Islet precursor cell (in vitro differentiated cells): ENCODE results near the gene ASS1.
"Not testable (repeated sequence)": the region's sequence is repeated elsewhere in the genome, so short reads cannot be mapped to it uniquely, and the experiment has no call there.

Source experiments
- DNase-seq: peaks from one replicate; pipeline ENCODE4 v3.0.0-alpha.2; 2018

ASS1 gene

GRCh38 chr9:130444565-130445221 lies at the start of gene ASS1:
ASS1 (plus strand) TSS chr9:130444961; CDS start chr9:130452229, 7,268 bp downstream.
- peak; percentile 88 for DNase-seq

GRCh38 chr9:130395810-130396435 lies 48.8 kb upstream of the ASS1 start:
- no peak for DNase-seq

GRCh38 chr9:130396581-130396980 lies 48.2 kb upstream of the ASS1 start:
- no peak for DNase-seq

- DNase-seq = no peak
Measured at GRCh38 chr9:130398487-130399240, 46.1 kb upstream of the ASS1 start.

- peak; percentile 83 for DNase-seq
Measured at GRCh38 chr9:130399768-130400167, 45.0 kb upstream of the ASS1 start.

DNA sequence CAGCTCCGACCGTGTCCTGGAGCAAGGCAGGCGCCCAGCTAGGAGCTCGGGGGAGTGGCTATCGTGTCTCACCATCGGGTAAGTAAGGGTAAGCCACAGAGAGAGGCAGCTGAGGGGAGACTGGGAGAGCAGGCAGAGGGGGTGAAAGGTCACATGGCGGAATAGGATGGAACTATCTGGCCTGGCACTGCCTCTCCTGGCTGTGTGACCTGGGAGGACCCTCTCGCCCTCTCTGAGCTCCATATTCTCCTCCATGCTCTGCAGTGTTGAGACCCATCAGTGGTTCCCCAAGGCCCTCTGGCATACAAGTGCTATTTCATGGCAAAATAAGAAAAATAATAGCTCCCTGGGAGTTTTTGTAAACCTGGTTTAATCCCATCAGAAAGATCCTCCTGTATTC lies 43.9 kb upstream of the ASS1 start:
- no peak for DNase-seq

GRCh38 chr9:130401742-130402141 lies 43.0 kb upstream of the ASS1 start:
- DNase-seq = not testable (repeated sequence)

GRCh38 chr9:130402243-130402642 lies 42.5 kb upstream of the ASS1 start:
- no peak for DNase-seq

GRCh38 chr9:130402645-130403440 lies 41.9 kb upstream of the ASS1 start:
- no peak for DNase-seq

GRCh38 chr9:130405657-130406257 lies 39.0 kb upstream of the ASS1 start:
- DNase-seq = no peak

DNA sequence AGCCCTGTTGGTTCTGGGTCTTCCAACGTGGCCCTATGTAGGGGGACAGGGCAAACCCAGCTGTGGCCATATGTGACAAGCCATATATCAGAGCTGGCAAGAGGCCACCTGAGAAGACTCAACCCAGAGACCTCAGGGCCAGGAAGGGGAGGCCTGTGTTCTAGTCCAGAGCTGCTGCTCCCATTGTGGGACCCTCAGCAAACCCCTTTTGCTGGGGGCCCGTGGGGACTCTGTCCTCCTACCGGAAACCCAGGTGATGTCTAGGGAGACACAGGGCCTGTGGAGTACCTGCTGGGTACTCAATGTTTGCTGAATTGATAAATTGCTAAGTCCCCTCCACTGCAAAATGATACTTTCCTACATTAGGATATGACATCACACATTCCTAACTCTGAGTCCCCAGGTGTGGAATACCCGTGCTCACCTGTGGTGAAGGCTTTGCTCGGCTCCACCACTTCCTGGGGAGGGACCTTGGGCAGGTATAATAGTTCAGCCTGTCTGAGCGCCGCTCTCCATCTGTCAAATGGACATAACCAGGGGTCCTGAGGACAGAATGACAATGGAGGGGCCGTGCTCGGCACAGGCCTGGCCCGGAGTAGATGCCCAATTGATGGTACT lies 38.4 kb upstream of the ASS1 start:
- no peak for DNase-seq

GRCh38 chr9:130407916-130408663 lies 36.7 kb upstream of the ASS1 start:
- DNase-seq = no peak

- DNase-seq = no peak
Measured at GRCh38 chr9:130408669-130409068, 36.1 kb upstream of the ASS1 start.

DNA sequence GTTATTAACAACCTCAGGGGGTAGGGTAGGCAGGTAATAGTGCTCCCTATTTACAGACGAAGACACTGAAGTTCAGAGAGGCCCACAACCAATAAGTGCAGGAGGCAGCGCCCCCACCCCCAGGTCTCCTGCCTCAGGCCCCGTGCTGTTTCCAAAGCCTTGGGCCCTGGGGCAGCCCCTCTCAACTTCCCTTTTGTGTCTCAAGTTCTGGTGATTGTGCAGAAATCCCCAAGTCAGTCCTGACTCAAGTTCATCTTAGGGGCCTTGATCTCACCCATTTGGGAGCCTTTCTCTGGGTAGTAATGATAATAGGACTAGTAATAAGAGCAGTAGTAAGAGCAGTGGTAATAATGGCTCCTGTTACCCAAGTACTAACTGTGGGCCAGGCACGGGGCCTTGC lies 35.5 kb upstream of the ASS1 start:
- DNase-seq = no peak

- DNase-seq = no peak
Measured at GRCh38 chr9:130410443-130410842, 34.3 kb upstream of the ASS1 start.

DNA sequence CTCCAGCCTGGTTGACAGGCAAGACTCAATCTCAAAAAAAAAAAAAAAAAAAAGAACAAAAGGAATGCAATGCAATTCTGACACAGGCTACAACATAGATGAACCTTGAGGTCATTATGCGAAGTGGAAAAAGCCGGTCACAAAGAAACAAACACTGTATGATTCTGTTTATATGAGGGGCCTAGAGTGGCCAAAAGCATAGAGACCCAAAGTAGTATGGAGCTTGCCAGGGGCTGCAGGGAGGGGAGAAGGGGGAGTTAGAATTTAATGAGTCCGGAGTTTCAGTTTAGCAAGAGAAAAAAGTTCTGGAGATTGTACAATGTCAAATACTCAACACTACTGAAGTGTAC lies 33.2 kb upstream of the ASS1 start:
- DNase-seq = no peak

DNA sequence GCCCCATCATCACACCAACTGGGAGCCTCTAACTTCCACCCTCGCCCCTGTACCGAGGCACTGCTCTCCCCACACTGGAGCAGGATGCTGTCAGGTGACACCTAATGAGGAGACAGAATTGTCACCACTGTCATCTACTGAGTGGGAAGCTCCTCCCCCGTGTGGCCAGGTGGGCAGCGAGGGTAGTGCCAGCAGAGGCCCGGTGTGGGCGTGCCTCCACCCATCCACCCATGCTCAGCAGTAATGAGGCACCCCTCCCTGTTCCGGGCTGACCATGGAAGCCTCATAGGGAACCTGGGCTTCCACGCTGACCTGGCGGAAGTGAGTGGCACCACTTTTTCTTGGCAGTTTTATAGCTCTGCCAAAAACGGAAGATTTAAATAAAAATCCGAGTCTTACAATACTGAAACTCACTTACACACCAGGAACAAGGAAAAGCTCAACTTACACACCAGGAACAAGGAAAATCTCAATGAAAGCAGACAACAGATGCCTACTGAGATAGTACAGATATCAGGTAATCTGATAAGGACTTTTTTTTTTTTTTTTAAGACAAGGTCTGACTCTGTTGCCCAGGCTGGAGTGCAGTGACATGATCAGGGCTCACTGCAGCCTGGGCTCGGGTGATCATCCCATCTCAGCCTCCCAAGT lies 30.6 kb upstream of the ASS1 start:
- DNase-seq = no peak

DNA sequence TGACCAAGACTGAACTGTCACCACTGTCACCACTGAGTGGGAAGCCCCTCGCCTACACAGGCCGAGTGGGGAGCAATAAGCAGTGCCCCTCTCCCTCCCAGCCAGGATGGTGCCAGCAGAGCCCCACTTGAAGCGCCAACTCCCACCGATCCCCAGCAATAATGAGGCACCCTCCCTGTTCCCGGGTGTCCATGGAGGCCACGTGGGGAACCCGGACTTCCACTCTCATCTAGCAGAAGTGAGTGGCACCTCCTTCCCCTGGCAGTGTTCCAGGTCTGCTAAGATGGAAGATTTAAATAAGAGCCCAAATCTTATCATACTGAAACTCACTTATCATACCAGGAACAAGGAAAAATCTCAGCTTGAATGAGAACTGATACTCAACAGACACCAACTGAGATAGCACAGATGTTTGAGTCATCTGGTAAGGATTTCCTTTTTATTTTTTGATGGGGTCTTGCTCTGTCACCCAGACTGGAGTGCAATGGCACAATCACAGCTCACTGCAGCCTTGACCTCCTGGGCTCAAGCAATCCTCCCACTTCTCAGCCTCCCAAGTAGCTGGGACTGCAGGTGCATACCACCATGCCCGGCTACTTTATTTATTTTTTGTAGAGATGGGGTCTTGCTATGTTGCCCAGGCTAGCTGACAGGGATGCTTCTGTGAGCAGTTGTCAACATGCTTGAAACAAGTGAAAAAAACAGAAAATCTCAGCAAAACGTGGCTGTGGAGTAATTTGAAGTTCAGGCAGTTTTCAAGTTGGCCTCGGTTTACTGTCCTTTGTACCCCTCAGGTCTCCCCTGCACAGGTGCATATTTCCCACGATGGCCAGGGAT lies 29.6 kb upstream of the ASS1 start:
- DNase-seq = no peak

GRCh38 chr9:130417602-130418001 lies 27.2 kb upstream of the ASS1 start:
- peak; percentile 75 for DNase-seq

DNA sequence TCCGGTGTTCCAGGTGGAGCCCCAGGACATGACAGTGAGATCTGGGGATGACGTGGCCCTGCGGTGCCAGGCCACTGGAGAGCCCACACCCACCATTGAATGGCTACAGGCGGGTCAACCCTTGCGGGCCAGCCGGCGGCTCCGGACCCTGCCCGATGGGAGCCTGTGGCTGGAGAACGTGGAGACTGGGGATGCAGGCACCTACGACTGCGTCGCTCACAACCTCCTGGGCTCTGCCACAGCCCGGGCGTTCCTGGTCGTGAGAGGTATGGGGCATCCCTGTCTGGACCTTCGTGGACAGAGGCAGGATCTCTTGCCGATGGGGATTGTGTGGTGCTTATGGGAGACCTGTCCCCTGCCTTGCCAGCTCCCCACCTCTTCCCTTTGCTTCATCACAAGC lies 26.0 kb upstream of the ASS1 start:
- DNase-seq = no peak
